Measurements from ENCODE around the gene NUDT16.

- TF ChIP-seq CTCF (IDR thresholded peaks at IDR 0.05) (no peak), POLR2A (IDR thresholded peaks at IDR 0.05) (no peak)
Measured at GRCh38 chr3:131397889-131398288, 16.3 kb downstream of the NUDT16 start.
